CD4-positive, alpha-beta T cell treated with Interferon gamma for 1 hour (primary cell): ENCODE results near the gene GCK.
"Not testable (repeated sequence)": the region's sequence is repeated elsewhere in the genome, so short reads cannot be mapped to it uniquely, and the experiment has no call there.

ENCODE experiments used
- DNase-seq: peaks from one replicate; pipeline ENCODE4 v3.0.0-alpha.2; 2020

GCK gene

GRCh38 chr7:44200699-44201461, 11.6 kb upstream of the GCK start, which contains the start of gene YKT6:
YKT6 (plus strand) TSS chr7:44200978; CDS start chr7:44201136, 158 bp downstream.
- peak; percentile 93 for DNase-seq

DNA sequence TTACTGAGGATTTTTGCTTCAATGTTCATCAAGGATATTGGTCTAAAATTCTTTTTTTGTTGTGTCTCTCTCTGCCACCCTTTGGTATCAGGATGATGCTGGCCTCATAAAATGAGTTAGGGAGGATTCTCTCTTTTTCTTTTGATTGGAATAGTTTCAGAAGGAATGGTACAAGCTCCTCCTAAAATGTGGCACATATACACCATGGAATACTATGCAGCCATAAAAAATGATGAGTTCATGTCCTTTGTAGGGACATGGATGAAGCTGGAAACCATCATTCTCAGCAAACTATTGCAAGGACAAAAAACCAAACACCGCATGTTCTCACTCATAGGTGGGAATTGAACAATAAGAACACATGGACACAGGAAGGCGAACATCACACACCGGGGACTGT, 10.9 kb upstream of the GCK start:
- DNase-seq = not testable (repeated sequence)

DNA sequence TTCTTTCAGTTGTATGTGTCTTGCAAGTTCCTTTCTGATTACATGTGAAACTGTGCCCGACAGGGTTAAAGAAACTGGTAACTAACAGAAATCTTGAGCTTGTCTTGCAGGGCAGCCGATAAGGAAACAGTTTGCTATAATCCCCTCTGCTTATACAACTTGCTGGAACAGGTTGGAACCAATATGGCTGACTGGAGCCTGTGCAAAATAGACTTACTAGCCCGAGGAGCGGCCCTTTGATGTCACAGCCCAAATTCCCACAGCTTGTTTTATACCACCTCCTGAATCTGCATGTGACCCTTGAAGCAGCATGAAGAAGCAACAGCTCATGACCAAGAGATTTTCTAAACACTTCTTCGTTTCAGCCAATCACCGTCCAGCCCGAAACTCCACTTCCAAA, 8.2 kb upstream of the GCK start:
- no peak for DNase-seq

GRCh38 chr7:44196450-44196872, 7.2 kb upstream of the GCK start:
- peak; percentile 7 for DNase-seq

GRCh38 chr7:44195889-44196288, 6.7 kb upstream of the GCK start:
- no peak for DNase-seq

- no peak for DNase-seq
These were observed 5.4 kb upstream of the GCK start for GRCh38 chr7:44194562-44195145.

- no peak for DNase-seq
These were observed 4.8 kb upstream of the GCK start for GRCh38 chr7:44194069-44194468.

- no peak for DNase-seq
These were observed 4.0 kb upstream of the GCK start for GRCh38 chr7:44193011-44193802.

GRCh38 chr7:44191171-44191570, 1.9 kb upstream of the GCK start:
- no peak for DNase-seq

- DNase-seq = no peak
These were observed 994 bp upstream of the GCK start for GRCh38 chr7:44189993-44190872.

DNA sequence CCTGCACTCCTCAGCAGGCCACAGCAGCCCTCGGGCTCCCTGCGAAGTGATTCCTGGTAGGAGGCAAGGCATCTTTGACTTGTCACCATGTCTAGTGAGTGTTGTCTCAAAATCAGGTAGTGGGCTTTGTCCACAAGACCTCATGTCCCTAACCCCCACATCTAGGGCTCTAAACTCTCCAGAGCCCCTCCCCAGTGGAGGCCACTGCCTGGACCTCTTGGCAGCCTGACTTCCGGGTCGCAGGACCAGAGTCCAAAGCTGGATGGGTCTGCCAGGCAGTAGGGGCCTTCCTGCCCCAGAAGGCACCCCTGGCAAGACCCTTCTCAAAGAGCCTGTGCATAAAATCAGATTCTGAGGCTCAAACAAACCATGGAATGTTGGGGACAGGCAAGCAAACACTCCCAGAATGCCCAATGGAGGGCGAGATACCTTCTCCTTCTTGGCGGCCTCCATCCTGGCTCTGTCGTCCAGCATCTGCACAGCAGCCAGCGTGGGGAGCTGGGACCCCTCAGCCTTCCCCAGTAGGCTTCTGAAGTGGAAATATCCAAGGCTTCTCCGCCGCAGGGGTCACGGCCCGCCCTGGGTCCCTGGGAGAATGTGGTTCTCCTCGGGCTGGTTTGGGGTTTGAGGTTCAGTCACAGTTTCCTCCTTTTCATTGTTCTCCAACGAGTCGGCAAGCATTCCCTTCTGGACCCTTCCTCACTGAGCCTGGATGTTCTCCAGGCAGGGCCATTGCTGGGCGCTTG, 586 bp downstream of the GCK start:
- DNase-seq = no peak

DNA sequence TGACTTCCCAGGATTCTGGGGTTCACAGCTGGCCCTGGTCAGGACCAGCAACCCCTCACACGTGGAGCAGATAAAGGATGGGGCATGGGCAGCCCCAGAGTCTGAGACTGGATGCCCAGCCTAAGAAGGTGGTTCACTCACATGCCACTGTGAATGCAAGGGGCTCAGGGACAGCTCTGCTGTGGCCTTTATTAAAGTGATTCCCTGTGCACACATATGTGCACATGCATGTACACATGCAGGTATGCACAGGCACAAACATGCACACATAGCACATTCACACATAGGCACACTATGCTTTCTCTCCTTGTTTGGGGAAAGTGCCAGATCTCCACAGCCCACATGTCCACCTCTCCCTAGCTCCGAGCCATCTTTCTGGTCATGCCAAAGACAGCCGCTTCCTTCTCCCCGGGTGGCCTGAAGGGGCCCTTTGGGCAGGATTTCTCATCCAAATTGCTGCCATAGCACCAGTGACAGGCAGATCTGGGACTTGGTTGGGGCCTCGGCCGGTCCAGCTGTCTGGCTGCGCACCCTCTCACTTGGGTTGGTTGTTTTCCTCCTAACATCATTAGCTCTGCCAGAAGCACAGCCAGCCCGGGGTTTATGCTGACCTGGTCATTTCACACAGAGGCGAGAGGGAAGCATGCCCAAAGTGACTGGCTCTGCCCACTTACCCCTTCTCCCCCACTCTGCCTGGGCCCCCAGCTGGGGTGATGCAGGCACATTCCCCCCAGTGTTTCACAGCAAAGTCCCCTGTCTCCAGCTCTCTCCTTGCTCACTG, 1.4 kb downstream of the GCK start:
- DNase-seq = no peak

DNA sequence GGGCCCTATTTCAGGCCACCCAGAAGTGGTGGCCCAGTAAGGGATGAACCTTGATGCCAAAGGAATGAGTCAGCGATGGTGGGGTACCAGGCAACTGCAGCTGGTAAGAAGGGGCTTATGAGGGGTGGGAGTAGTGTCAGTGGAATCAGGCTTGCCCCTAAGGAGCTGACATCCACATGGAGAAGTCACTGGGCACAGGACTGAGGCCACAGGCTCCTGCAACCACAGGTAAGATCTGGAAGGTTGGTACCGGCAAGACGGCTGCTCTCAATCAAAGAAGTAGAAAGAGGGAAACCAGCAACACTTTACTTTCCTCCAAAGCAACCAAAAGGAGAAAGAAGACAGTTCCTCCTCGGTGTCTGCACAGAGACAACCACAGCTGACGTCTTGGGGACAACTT, 2.5 kb downstream of the GCK start:
- no peak for DNase-seq

GRCh38 chr7:44185729-44186128, 3.5 kb downstream of the GCK start:
- DNase-seq = no peak

- no peak for DNase-seq
These were observed 4.3 kb downstream of the GCK start for GRCh38 chr7:44184873-44185446.

DNA sequence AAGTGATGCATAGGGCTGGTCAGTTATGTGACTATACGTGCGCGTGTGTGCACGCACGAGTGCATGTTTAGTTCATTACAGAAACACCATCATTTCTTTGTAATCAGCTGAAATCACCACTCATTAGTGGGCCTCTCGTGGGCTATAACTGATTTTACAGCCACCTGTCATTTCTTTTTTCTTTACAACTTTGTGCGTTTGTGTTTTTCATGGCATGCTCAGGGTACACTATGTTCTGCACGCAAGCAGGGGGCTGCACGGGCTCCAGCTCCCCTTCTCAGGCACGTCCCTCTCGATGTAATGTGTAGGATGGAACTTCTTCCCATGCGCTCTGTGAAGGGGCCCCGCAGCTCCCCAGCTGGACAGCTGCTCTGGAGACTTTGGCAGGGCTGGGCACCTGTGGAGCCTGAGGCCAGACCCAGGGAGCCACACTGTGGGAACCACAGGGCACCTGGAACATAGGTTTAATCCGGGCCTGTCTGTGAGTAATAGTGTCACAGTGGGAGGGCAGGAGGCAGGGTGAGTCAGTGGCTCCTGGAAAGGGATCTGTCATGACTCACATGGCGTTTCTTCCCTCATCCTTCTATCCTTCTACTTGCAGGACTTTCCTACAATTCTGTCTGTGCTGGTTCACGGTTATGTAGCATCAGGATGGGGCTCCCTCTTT, 4.9 kb downstream of the GCK start:
- no peak for DNase-seq

GRCh38 chr7:44183386-44183785, 5.9 kb downstream of the GCK start:
- no peak for DNase-seq

GRCh38 chr7:44182827-44183226, 6.4 kb downstream of the GCK start:
- no peak for DNase-seq

DNA sequence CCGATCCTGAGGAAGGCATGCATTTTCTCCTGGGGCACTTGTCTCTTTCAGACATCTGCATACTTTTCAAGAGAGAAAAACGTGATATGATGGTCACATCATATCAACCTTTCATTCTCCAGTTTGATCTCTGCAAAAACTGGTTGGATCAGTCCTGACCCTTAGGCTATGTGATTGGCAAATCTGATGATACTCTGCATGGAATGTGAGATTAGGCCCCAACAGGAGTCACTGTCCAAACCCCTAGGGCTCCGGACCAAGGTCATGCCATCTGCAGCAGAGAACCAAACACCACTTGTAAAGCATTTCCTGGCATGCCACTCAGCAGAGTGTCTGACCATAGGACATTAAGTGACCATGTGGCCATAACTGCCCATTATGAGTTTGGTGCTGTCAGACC, 8.6 kb downstream of the GCK start:
- no peak for DNase-seq

DNA sequence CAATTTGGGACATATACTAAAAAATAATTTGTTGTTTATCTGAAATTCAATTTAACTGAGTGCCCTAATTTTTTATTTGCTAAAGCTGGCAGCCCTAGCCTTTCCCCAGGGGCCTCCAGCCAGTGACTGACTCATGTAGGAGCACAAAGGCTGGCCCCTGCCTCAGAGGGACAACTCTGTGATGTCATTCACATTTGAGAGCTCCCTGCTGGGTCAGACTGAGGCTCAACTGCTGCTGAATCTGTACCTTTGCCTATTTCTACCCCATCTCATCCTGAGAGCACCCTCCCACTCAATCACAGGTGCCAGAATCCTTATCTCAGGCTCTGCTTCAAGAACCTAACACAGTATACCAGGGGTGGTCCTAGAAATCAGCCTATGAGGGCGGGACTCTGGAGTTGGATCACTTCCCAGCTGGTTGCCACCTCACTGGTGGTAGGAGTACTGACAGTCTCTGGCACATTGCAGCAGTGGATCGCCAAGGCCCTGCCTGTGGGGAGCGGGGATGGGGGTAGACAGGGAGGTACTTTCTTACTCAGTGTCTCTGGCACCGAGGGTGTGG, 11.6 kb downstream of the GCK start:
- no peak for DNase-seq
